Activated CD4-positive, alpha-beta T cell treated with anti-CD3 and anti-CD28 coated beads for 36 hours (primary cell): ENCODE measurements around the gene AOC1. TPM values are rescaled to one million over a fixed set of nuclear protein-coding genes. Genes with fewer than 3 reads are reported as not detected.
"Not testable (repeated sequence)": the region's sequence is repeated elsewhere in the genome, so short reads cannot be mapped to it uniquely, and the experiment has no call there.

Source experiments
- ATAC-seq: fragments of 200-7000 bp; cut with Tn5 transposase; one replicate; pipeline ENCODE4 v1.10.0; 2021; ENCODE audit warnings: mild to moderate bottlenecking, moderate library complexity
- CTCF ChIA-PET: fragments of 350-600 bp; sonication (Branson Sonifier 250); formaldehyde crosslinking; loops from one replicate; lab custom pipeline; 2021; ENCODE audit warnings: antibody characterized with exemption; lab: Charles Lee
- POLR2A ChIA-PET: fragments of 350-600 bp; sonication (Branson Sonifier 250); formaldehyde crosslinking; loops from one replicate; lab custom pipeline; 2021; ENCODE audit warnings: antibody characterized with exemption, inconsistent platforms; lab: Charles Lee
- DNase-seq: peaks from one replicate; pipeline ENCODE4 v3.0.0-alpha.2; 2020
- H3K27ac Mint-ChIP-seq: one replicate; pipeline ENCODE4 v1.8.0; 2021; ENCODE audit warnings: mixed read lengths
- H3K27me3 Mint-ChIP-seq: one replicate; pipeline ENCODE4 v1.8.0; 2021; ENCODE audit warnings: mixed read lengths
- H3K36me3 Mint-ChIP-seq: one replicate; pipeline ENCODE4 v1.8.0; 2021; ENCODE audit warnings: low read depth, mixed read lengths
- H3K4me1 Mint-ChIP-seq: one replicate; pipeline ENCODE4 v1.8.0; 2021; ENCODE audit warnings: mixed read lengths
- H3K4me3 Mint-ChIP-seq: one replicate; pipeline ENCODE4 v1.8.0; 2021; ENCODE audit warnings: mild to moderate bottlenecking, moderate library complexity, mixed read lengths
- H3K9me3 Mint-ChIP-seq: one replicate; pipeline ENCODE4 v1.8.0; 2021; ENCODE audit warnings: low read depth, mixed read lengths
- intact Hi-C, 2 experiments: fragments of 100-400 bp; cut with DNase I in 1 of 2; cut with micrococcal nuclease in 1 of 2; formaldehyde crosslinking; loops; one replicate each; pipeline versions ENCODE4 v1.14.2 to v1.15.1; 2022 to 2024; cut with DNase I, micrococcal nuclease
- total RNA-seq, 2 experiments: library from RNA; stranded (reverse); gene quantifications; one replicate each; pipeline ENCODE4 v1.2.3, GENCODE V29; 2021

The AOC1 gene, protein sequence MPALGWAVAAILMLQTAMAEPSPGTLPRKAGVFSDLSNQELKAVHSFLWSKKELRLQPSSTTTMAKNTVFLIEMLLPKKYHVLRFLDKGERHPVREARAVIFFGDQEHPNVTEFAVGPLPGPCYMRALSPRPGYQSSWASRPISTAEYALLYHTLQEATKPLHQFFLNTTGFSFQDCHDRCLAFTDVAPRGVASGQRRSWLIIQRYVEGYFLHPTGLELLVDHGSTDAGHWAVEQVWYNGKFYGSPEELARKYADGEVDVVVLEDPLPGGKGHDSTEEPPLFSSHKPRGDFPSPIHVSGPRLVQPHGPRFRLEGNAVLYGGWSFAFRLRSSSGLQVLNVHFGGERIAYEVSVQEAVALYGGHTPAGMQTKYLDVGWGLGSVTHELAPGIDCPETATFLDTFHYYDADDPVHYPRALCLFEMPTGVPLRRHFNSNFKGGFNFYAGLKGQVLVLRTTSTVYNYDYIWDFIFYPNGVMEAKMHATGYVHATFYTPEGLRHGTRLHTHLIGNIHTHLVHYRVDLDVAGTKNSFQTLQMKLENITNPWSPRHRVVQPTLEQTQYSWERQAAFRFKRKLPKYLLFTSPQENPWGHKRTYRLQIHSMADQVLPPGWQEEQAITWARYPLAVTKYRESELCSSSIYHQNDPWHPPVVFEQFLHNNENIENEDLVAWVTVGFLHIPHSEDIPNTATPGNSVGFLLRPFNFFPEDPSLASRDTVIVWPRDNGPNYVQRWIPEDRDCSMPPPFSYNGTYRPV
- total RNA-seq = not detected

- Mint-ChIP-seq H3K4me1 (peaks cover 2% of the 10 kb centered on the region), H3K27ac (no peak within 1 kb of the TSS), H3K36me3 (no peaks in the 10 kb centered on the region), H3K27me3 (peaks cover 19% of the 10 kb centered on the region), H3K4me3 (no peak within 1 kb of the TSS), H3K9me3 (no peaks in the 10 kb centered on the region)
- DNase-seq (no peak), ATAC-seq (no peak)
- POLR2A ChIA-PET = no interaction called here
- CTCF ChIA-PET = no interaction called here
- intact Hi-C loops = no loop called here
These were observed at the start of gene AOC1 for GRCh38 chr7:150852371-150852905. Gene AOC1, plus strand, starts transcription at chr7:150852517. Its CDS starts 3,954 bp downstream, at chr7:150856471.

DNA sequence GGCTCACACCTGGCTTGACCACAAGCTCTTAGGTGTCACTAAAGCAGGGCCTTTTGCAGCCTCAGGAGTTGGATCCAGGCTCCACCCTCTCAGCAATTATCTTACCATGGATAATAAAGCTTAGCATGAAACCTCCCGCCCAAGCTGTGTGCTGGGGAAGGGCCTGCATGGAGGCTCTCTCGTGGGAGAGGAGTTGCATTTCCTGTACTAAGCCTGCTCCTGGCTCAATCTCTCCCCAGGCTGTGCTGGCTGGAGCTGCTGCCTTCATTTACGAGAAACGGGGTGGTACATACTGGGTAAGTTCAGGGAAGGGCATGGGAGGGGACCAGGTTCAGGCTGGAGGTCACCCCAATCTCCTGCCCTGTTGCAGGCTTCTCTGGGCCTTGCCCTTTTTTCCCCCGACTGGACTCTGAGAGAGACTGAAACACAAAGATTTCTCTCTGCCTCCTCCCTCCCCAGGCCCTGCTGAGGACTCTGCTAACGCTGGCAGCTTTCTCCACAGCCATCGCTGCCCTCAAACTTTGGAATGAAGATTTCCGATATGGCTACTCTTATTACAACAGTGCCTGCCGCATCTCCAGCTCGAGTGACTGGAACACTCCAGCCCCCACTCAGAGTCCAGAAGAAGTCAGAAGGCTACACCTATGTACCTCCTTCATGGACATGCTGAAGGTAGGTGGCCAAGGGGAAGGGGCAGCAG, 49.0 kb upstream of the AOC1 start:
- Mint-ChIP-seq H3K4me1 (peaks cover 2% of the 10 kb centered on the region), H3K36me3 (no peaks in the 10 kb centered on the region), H3K9me3 (peaks cover 8% of the 10 kb centered on the region), H3K4me3 (no peak overlapping the region), H3K27ac (no peak overlapping the region), H3K27me3 (peaks cover 31% of the 10 kb centered on the region)
- ChIA-PET CTCF (interaction anchor here (0.5 to 0.9 kb wide), 2 partner anchors 317 to 478 kb away, joined by 3 read pairs; no protein-coding TSS in a partner anchor), POLR2A (no interaction called here)
- ATAC-seq = no peak
- DNase-seq = no peak
- intact Hi-C loops = no loop called here

DNA sequence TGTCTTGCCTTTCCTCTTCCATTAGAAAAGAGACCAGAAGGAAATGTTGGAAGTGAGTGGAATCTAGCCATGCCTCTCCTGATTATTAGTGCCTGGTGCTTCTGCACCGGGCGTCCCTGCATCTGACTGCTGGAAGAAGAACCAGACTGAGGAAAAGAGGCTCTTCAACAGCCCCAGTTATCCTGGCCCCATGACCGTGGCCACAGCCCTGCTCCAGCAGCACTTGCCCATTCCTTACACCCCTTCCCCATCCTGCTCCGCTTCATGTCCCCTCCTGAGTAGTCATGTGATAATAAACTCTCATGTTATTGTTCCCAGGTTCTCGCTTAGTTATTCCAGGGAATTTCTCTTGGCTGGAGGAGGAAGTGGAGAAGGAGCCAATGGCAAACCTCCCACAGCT, 47.5 kb upstream of the AOC1 start:
- no peak for DNase-seq
- ATAC-seq = no peak
- Mint-ChIP-seq H3K9me3 (peaks cover 8% of the 10 kb centered on the region), H3K4me1 (peaks cover 2% of the 10 kb centered on the region), H3K4me3 (no peak overlapping the region), H3K36me3 (no peaks in the 10 kb centered on the region), H3K27ac (no peak overlapping the region), H3K27me3 (peaks cover 29% of the 10 kb centered on the region)
- ChIA-PET POLR2A (no interaction called here), CTCF (interaction anchor here (0.7 to 1.0 kb wide), 2 partner anchors 9 to 353 kb away, joined by 3 read pairs; no protein-coding TSS in a partner anchor)
- intact Hi-C loops = no loop called here

DNA sequence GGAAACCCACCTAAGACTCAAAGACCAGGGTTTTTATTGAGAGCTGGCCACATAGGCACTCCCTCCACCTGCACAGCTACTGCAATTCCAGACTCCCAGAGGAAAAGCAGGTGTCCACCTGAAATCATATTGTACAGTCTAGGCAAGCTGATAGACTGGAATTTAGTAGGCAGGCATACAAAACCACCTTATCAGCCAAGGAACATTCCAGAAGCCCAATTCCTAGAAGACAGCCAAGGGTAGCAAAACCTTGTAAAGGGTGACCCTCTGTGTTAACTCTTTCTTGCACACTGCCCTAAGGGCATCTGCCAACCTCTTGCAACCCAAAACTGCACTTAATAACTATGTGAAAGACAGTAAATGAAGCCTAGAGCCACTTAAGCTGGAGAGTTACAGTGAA, 46.5 kb upstream of the AOC1 start:
- Mint-ChIP-seq H3K9me3 (peaks cover 8% of the 10 kb centered on the region), H3K4me3 (no peak overlapping the region), H3K27me3 (peaks cover 36% of the 10 kb centered on the region), H3K27ac (no peak overlapping the region), H3K4me1 (peaks cover under 1% of the 10 kb centered on the region), H3K36me3 (no peaks in the 10 kb centered on the region)
- ChIA-PET CTCF (interaction anchor here (0.6 to 1.0 kb wide), 2 partner anchors 10 to 14 kb away, joined by 3 read pairs; no protein-coding TSS in a partner anchor), POLR2A (no interaction called here)
- intact Hi-C loops = no loop called here
- ATAC-seq (no peak), DNase-seq (no peak)

- Mint-ChIP-seq H3K9me3 (peaks cover 8% of the 10 kb centered on the region), H3K4me1 (no peaks in the 10 kb centered on the region), H3K27me3 (peaks cover 35% of the 10 kb centered on the region), H3K27ac (no peak overlapping the region), H3K36me3 (no peaks in the 10 kb centered on the region), H3K4me3 (no peak overlapping the region)
- ChIA-PET POLR2A (no interaction called here), CTCF (no interaction called here)
- no peak for DNase-seq
- intact Hi-C loops = no loop called here
- no peak for ATAC-seq
These were observed 45.9 kb upstream of the AOC1 start for GRCh38 chr7:150806454-150806853.

GRCh38 chr7:150806863-150807262, 45.5 kb upstream of the AOC1 start:
- Mint-ChIP-seq H3K27me3 (peaks cover 32% of the 10 kb centered on the region), H3K9me3 (peaks cover 8% of the 10 kb centered on the region), H3K4me3 (no peak overlapping the region), H3K4me1 (no peaks in the 10 kb centered on the region), H3K27ac (no peak overlapping the region), H3K36me3 (no peaks in the 10 kb centered on the region)
- POLR2A ChIA-PET = no interaction called here
- CTCF ChIA-PET = interaction anchor here (1.7 kb wide), 1 partner anchor 28 kb away, joined by 6 read pairs; no protein-coding TSS in a partner anchor
- no peak for ATAC-seq
- DNase-seq = no peak
- intact Hi-C loops = no loop called here

DNA sequence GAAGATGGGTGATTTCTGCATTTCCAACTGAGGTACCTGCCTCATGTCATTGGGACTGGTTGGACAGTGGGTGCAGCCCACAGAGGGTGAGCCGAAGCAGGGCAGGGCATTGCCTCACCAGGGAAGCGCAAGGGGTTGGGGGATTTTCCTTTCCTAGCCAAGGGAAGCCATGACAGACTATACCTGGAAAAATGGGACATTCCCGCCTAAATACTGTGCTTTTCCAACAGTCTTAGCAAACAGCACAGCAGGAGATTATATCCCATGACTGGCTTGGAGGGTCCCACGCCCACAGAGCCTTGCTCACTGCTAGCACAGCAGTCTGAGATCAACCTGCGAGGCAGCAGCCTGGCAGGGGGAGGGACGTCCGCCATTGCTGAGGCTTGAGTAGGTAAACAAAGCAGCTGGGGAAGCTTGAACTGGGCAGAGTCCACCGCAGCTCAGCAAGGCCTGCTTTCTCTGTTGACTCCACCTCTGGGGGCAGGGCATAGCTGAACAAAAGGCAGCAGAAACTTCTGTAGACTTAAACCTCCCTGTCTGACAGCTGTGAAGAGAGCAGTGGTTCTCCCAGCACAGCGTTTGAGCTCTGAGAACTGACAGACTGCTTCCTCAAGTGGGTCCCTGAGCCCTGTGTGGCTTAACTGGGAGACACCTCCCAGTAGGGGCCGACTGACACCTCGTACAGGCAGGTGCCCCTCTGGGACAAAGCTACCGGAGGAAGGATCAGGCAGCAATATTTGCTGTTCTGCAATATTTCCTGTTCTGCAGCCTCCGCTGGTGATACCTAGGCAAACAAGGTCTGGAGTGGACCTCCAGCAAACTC, 44.5 kb upstream of the AOC1 start:
- CTCF ChIA-PET = interaction anchor here (1.0 to 1.7 kb wide), 2 partner anchors 29 to 31 kb away, joined by 3 to 6 read pairs; no protein-coding TSS in a partner anchor
- ATAC-seq, DNase-seq, intact Hi-C loops, H3K36me3 Mint-ChIP-seq, H3K4me1 Mint-ChIP-seq, POLR2A ChIA-PET, H3K9me3 Mint-ChIP-seq, H3K4me3 Mint-ChIP-seq, H3K27ac Mint-ChIP-seq: not testable (repeated sequence)
- peaks cover 28% of the 10 kb centered on the region for H3K27me3 Mint-ChIP-seq

GRCh38 chr7:150814328-150815001, 37.9 kb upstream of the AOC1 start:
- ChIA-PET POLR2A (no interaction called here), CTCF (interaction anchor here (0.7 to 1.1 kb wide), 2 partner anchors 30 to 87 kb away, joined by 3 to 4 read pairs; no protein-coding TSS in a partner anchor)
- Mint-ChIP-seq H3K36me3 (no peaks in the 10 kb centered on the region), H3K4me3 (no peak overlapping the region), H3K9me3 (peaks cover 5% of the 10 kb centered on the region), H3K27me3 (peaks cover 32% of the 10 kb centered on the region), H3K4me1 (no peaks in the 10 kb centered on the region), H3K27ac (no peak overlapping the region)
- intact Hi-C loops = no loop called here
- DNase-seq = no peak
- no peak for ATAC-seq

GRCh38 chr7:150818971-150819370, 33.3 kb upstream of the AOC1 start:
- no peak for ATAC-seq

DNA sequence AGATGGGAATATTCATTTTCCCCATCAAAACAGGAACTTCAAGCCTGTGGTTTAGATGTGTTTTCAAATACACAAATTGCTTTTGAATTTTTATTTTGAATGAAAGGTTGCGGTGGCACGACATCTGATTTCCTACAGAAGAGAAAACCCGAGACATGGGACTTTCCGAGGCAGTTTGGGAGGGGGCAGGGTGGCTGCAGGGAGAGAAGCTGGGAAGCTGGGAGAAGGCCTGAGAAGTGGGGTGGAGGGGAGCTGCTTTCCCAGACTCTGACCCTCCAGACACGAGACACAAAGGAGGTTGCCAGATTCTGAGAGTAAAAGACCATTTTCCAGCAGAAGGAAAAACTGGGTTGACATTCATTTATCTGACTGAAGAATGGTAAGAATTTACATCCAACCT, 32.2 kb upstream of the AOC1 start:
- H3K27me3 Mint-ChIP-seq = peaks cover 15% of the 10 kb centered on the region
- no peak for ATAC-seq
- no peaks in the 10 kb centered on the region for H3K4me1 Mint-ChIP-seq
- intact Hi-C loops = no loop called here
- H3K36me3 Mint-ChIP-seq = no peaks in the 10 kb centered on the region
- no peak overlapping the region for H3K27ac Mint-ChIP-seq
- ChIA-PET CTCF (no interaction called here), POLR2A (no interaction called here)
- no peak for DNase-seq
- H3K4me3 Mint-ChIP-seq = no peak overlapping the region
- peaks cover 14% of the 10 kb centered on the region for H3K9me3 Mint-ChIP-seq

More at GRCh38 chr7:150818971-150819370, 33.3 kb upstream of the AOC1 start:
- H3K4me1 Mint-ChIP-seq = no peaks in the 10 kb centered on the region
- no peak overlapping the region for H3K4me3 Mint-ChIP-seq
- H3K9me3 Mint-ChIP-seq = peaks cover 14% of the 10 kb centered on the region
- intact Hi-C loops = no loop called here
- ChIA-PET POLR2A (no interaction called here), CTCF (interaction anchor here (0.5 kb wide), 1 partner anchor 105 kb away, joined by 3 read pairs; no protein-coding TSS in a partner anchor)
- H3K27ac Mint-ChIP-seq = no peak overlapping the region
- no peaks in the 10 kb centered on the region for H3K36me3 Mint-ChIP-seq
- DNase-seq = no peak
- H3K27me3 Mint-ChIP-seq = peaks cover 17% of the 10 kb centered on the region
